OCI-M2 (cell line): Measurements from ENCODE around the gene FGGY.

ENCODE experiments used
- DNase-seq: peaks from one replicate; lab custom pipeline; 2025; ENCODE audit not compliant: unreplicated experiment; lab: John Stamatoyannopoulos, UW

The FGGY gene

DNA sequence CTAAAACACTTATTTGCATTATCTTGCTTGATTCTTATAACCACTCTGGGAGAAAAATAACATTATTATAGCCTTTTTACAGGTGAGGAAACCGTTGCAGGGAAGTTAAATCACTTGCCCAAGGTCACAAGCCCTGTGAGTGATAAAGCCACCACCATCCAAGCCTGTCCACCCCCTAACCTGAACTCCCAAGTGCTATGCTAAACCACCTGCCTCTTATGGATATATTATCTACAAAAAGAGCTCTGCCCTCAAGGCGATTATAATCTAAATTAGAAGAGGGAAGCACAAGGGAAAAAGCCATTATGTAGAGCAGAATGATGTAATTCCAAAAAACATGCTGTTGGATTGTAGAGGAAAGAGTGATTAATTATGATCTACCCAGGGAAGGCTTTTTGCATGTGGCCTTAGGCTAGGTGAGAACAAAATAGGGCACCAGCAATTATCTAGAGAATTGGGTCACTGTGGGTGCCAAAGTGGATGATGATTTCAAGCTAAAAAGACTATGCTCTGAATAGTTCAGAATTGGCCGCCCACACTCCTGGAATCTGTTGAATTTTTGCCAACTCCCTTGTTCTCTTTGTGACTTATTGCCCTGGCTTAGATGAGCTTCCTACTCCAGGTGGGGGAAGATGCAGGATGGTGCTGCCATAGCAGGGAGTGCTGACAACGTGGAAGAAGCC lies 205.3 kb downstream of the FGGY start:
- DNase-seq = no peak

DNA sequence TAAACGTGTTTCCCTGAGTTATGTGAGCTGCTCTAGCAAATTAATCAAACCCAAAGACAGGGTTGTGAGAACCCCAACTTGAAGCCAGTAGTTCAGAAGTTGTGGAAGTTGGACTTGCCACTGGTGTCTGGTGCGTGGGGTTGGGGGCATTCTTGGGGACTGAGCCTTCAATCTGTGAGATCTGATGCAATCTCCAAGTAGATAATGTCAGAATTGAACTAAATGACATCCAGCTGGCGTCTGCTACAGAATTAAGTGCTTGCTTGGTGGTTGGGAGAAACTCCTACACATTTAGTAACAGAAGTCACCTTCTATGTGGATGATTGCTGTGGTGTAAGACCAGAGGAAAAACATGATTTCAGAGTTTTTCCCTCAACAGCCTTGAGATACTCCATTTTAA lies 207.4 kb downstream of the FGGY start:
- no peak for DNase-seq

DNA sequence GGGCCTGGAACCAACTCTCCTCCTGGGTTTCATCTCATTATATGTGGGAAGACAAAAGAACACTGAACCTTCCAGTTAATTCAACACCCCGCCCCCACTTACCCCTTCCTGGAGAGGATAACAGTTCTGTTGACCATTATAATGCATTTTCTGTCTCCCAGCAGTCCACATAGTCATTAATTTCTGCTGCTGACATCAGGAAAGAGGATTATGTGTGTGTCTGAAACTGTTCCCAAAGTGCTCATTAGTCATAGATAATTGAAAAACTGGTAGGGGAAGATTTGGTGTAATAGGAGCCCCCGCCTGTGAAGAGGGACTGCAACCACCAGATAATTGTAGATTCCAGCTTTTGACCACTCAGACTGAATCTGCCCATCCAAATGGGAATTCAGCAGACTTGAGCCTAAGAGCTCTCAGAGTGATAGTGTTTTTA lies 208.7 kb downstream of the FGGY start:
- DNase-seq = no peak

DNA sequence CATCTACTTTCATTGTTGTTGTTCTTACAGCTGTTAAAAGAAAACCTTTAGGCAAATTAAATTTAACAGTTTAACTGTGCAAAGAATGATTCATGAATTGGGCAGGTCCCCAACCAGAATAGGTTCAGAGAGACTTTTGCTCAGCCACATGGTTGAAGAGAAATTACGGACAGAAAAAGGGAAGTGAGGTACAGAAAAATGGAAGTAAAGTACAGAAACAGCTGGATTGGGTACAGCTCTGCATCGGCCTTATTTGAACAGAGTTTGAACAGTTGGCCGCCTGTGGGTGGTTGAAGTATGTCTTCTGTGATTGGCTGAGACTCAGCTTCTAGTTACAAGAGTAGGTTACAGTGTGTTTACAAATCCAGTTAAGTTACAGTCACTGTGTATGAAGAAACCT lies 210.1 kb downstream of the FGGY start:
- DNase-seq = no peak

DNA sequence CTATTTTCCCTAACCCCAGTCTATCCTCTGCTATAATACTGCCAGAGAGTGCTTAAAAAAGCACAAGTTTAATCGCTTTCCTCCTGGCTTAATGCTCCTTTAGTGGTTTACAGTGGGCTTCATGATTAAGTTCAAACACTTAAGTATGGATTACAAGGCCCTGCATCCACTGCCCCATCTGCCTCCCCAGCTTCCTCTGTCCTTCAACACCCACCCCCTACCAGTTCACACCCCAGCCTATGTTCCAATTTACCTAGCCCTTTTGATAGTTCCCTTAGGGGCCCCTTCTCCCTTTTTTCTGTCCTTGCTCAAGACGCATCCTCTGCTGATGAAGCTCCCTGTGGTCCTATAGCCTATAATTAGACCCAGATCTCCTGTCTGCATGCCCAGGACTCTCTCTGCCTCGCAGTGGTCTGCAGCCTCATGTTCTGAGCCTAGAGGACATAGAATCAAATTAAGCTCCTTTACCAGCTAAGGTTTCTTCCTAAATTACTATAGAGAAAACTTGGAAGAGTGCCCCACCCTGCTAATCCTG lies 212.5 kb downstream of the FGGY start:
- no peak for DNase-seq

DNA sequence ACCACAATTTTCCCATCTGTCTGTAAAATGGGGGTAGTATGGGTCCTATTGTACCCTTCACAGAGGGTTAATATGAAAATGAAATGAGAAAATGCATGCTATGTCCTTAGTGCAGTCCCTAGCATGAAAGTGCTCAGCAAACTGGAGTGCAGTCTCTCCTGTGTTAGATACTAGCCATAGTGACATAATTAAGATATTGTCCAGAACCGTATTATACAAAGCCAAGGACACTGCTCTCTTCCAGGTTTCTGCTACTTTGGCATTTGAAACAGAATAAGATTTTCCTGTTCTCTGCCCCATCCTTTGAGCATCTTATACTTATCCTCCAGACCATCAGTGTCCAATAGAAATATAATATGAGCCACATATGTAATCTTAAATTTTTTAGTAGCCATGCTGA lies 213.4 kb downstream of the FGGY start:
- no peak for DNase-seq

DNA sequence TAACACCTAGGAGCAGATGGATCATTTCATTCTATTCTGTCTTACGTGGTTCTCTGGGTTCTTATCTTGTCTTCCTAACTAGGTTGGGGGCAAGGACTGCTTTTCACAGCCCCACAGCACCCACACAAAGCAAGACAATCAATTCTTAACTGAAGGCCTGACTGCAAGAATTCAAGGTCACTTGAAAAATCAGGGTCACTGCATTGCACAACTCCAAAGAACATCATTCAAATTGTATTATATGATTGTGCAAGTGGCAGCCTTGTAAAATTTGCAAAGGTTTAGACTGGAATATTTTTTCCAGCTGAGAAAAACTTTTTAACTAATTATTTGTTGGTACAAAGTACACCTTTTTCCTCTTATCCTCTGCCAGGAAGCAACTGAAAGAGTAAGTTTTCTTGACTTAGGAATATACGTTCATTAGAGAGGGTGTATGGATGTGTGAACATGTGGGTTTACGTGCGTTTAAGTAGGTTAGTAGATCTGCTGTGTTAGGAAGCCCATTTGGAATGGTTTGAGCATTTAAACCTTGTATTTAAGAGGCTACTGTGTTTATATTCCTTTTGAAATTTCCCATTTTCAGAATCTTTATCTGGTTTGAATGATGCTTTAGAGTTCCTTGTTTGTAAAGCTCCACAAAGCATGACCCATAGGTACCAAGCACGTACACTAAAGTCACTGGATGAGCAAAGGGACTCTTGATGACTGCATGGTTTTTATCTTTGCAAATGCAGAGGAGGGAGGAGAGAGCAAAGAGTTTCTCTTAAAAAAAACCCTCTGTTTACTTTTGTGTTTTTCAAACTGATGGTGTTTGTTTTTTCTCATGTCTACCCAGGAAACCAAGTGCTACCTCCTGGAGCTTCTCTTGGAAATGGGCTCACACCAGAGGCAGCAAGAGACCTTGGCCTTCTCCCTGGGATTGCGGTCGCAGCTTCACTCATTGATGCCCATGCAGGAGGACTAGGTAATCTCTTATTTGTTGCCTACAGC lies 214.9 kb downstream of the FGGY start:
- DNase-seq = no peak

DNA sequence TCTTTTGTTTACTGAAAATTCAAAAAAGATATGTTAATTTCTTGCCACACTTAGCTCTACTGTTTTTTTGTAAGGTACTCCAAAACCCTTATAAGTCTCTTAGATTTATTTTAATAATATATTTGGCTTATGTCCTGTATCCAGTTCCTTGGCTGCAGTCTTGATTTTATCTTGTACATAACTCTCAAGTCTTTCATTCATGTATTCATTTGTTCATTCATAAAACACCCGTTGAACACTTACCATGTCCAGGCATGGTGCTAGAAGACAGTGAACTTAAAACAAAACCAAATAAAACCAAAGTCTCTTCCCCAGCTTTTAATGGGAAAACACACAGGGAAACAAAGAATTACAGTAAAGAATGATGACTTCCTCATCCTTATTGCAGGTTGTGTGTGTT lies 215.8 kb downstream of the FGGY start:
- DNase-seq = no peak

DNA sequence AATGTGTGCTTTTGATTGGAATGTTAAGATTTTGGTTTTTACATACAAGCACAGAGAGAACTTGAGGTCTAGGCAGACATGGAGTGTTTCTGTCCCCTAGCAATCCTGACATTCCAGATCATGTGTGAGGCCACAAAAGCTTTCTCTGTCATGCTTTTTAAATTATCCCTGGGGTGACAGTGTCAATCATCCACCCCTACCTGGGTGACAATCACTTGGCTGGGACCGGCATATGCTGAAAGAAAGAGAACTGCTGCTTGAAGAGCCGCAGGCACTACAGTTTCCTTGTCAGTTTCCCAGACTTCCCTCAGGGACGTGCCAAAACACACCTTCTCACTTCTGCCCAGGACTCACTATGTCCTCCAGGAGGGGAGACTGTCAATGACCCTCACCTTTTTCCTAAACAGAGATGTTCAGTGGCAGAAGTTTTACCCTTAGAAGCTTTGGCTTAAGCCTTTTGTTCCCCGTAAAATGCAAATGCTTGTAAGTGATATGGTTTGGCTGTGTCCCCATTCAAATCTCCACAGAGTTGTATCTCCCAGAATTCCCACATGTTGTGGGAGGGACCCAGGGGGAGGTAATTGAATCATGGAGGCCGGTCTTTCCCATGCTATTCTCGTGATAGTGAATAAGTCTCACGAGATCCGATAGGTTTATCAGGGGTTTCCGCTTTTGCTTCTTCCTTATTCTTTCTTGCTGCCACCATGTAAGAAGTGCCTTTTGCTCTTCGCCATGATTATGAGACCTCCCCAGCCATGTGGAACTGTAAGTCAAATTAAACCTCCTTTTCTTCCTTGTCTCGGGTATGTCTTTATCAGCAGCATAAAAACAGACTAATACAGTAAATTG lies 217.4 kb downstream of the FGGY start:
- no peak for DNase-seq

DNA sequence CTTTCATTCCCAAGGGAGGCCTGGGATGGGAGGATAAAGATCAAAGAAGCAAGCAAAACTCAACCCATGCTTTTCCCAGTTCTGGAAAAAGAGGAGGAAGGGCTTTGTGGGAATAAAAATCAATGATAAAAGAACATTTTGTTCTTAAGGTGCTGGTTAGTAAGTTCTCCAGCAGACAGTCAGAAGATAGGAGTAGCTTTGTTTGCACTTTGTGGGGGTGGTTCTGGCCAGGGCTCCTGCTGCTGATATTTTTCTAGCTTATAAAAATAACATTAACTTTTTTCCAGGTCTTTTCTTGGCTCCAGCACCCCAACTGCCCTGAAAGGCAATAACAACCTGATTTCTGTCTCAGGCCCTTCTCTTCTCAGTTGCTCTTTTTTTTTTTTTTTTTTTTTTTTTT lies 220.0 kb downstream of the FGGY start:
- no peak for DNase-seq

DNA sequence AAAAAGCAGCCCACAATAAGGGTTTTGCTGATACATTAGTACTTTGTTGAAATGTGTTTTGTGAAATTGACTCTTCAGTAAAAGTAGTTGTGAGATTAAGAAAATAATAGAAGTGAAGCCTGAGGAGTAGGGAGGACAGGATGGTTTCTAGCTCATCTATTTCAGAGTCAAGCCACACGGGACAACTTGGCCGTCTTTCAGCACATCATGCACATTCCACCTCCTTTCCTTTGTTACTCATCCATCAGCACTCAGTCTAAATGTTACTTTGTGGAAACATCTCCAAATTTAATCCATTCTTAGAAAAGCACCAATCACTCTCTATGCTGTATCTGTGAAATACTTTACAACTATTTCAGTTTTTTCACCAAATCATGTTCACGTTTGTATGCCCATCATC lies 223.3 kb downstream of the FGGY start:
- DNase-seq = no peak

DNA sequence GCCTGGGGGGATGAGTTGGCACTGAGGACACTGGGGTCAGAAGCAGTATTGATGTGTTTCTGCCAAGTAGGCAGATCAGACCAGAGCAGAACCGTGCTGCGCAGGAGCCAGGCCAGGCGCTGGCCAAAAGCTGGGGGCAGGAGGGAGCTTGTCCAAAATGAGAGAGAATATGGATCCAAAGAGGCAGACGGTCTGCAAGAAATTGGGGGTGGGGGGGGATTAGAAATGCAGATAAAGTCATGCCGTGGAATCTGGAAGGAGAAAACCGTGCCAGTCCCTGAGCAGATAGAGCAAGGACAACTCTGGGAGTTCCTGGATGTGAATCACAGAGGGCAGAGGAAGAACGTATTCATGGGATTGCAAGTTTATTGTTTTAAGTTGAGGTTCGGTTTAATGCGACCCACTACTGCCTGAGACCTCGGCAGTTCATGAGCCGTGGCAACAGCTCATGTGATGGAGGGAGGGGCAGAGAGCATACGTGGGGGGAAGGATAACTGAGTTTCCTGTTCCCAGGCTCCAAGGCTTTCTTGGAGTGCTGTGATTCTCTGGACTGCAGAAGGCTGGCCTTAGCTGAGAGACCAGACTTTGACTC lies 224.0 kb downstream of the FGGY start:
- no peak for DNase-seq

DNA sequence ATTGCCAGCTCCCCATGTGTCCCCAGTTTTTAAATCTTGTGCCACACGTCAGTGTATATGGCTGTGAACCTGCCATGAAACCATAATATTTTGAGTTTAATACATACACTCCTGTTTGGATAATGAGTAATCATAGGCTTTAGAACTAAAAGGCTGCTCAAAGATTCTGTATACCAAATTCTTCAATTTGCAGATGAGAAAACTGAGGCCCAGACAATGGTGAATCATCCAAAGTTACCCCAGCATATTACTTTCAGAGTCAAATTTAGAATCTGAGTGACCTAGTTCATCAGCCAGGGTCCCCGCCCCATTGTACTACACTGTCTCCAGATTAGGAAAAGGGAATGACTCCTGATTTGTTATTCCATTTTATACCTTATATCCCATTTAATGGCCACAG lies 224.6 kb downstream of the FGGY start:
- no peak for DNase-seq

DNA sequence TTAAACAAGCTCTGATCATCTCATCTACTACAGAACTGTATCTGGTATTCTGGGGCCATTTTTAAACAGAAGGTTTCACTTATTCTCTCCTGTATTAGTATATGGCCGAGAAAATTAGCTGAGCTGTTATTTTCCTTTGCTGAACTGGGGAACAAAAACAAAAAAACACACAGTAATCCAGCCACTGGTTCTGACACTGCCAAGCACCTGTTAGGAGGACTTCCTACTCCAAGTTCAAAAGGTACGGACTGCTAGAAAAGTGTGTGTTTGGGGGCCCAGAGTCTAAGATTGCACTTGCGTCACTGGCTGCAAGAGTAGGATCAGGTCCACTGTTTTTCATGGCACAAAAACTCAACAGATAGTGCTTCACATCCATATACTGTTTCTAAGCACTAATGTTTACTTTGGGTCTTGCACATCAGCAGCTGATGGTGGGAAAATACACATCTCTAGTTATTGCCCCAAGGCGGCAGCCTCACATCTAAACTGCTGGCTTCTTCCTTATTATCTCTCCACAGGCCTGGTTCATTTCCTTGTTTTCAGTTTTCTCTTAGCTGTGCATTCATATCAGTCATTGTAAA lies 226.1 kb downstream of the FGGY start:
- no peak for DNase-seq

DNA sequence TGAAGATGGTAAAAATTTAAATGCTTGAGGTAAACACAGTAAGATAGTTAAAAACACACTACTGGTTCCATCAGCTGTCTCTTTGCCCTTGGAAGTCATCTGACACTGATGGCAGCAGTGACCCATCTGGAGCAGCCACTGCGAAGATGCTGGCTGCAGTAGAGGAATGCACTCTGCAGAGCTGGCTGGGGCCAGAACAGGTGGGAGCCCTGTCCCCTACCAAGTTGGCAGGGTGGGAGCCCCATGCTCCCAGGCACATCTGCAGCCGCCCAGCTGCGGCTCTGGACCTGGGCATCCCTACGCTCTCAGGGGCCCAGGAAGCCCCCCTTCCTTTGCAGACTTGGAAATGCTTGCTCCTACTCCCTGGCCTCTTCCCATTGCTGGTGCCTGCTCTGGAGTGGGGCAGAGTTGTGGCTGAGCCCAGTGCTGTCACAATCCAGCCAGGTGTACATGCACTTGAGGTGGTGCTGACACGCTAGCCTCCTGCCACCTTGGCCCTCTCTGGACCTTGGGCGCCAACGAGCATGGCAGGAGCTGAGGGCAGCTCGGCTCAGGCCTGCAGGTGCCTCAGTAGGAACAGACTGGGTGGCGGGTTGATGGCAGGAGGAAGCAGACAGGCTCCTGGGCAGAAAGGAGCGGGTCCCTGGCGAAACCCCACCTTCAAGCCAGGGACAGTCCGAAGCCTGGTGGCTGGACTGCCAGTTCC lies 227.0 kb downstream of the FGGY start:
- no peak for DNase-seq

DNA sequence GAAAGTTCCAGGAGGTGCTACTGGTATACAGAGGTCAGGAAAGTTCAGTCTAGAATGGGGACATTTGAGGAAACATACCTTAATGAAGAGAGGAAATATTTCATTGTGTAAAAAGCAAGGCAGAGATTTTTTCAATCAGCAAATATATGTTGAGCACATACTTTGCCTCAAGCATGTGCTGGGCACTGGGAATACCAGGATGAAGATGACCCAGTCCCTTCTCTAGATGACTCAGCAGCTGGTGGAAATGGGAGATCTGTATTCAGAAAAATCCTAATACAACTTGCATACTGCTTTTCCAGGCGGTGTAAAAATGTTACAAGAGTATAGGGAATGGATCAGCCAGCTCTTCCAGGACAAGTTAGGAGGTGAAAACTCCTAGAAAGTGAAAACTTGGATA lies 229.3 kb downstream of the FGGY start:
- DNase-seq = no peak

DNA sequence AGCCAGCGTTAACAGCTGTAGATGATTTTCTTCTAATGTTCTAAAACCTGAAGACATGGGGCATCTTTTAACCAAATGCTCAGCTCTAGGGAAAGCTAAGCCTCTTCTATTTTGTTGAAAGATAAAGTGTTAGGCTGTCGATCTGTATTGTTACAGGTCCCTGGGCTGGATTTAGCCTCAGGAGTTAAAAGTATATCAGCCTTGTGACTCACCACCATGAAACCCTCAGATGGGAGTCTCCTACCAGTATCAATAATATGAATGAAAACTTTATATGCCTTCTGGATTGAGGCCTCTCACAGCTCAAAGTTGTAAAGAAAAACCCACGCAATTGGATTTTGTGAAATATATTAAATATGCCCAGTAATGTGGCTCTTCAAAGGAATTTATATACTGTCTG lies 231.6 kb downstream of the FGGY start:
- DNase-seq = no peak

DNA sequence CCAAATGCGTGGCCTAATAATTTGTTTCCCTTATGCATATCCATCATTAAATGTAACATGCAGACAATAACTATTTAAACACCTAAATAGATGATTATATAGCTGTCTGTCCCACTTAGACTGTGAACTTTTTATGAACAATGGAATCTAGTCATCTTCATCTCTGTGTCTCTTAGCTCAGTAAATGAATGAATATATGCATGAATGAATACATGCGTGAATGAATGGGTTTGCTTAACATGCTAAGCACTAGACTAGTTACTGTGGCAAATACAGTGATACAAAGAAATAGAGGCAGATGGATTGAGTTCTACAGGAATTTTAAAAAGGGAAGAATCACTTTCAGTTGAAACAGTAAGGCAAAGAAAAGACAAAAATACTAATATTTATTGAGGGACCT lies 232.0 kb downstream of the FGGY start:
- DNase-seq = no peak

DNA sequence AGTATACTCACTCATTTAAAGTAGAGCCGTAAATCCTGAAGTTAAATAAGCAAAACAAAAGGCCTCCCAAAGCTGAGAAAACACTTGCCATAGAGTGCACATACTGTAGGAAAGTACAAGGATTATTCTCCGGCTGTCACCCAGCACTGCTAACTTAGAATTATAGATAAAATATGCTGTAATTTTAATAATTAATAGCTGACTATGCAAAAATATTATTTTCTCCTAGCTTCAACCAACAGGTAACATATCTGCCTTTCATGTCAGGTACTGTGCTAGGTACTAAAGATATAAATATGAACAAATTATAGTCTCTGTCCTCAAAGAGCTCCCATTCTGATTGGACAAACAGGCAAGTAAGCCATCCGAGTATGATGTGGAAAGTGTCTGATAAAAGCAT lies 233.2 kb downstream of the FGGY start:
- no peak for DNase-seq

DNA sequence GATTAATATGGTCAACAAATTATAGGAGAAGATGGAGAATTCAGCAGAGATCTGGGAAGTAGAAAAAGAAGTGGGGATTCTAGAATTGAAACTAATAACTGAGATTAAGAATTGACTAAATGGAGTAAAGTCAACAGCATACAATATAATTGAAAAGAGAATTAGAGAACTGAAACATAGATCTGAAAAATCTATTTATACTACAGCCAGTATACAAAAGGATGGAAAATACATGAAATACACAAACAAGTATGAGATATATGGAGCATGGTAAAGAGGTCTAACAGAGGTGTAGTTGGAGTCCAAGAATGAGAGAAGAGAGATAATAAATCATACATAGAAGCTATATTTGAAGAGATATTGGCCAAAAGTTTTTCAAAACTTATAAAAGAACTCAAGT lies 235.2 kb downstream of the FGGY start:
- no peak for DNase-seq
